ENCODE results near the gene PLEKHG3.

The PLEKHG3 gene

DNA sequence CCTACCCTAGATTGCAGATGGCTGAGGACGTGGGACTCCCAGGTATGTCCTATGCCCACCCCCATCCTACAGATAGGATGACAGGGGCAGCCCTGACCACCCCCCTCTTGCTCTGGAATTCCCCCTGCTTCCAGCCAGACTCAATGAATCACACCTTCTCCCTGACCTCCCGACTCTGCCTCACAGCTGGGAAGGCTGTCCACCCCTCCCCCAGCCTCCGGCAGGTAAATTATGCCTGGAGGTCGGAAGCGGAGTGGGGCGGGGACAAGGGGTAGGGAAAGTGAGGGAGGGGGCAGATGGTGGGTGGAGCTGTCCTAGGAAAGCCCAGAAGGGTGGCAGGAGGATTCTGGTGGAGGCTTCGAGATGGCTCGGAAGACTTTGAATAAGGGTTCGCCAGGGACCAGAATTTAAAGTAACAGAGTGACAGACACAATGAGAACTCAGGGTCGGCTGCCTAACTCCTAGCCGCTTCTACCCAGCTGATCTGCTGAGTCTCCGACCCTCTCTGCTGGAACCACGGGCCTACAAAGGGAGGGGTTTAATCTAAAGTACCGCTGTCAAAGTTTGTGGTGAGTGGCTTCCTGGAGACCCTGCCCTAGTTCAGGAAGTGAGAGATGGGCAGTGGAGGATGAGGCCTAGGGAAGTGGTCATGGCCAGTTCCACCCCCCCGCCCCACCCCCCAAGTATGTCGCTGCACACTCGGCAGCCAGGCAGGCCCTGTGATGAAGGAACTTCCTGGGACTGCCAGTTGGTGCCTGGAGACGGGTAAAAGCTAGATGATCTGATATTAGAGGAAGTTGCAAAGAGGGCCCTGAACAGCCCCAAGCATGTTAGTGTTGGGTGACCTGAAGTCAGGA, 4.2 kb downstream of the PLEKHG3 start:
- DNase-seq = peak; percentile 30

DNA sequence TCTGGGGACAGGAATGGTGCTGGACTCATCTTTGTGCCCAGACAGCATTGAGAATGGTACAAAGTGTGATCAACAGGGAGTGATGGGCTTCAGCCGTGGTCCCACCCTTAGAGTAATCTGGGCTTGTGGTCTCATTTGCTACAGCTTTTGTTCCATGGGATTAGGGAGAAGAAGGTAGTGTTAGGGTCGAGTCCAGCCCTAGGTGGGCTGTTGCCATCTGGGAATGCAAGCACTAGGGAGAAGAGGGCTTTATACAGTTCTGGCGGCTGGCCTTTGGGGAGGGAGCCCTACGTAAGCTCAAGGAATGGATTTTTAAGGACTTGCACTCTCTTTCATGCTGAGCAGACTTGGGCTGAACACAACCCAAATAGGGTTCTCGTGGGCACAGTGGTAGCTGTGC, 4.9 kb downstream of the PLEKHG3 start:
- no peak for DNase-seq

DNA sequence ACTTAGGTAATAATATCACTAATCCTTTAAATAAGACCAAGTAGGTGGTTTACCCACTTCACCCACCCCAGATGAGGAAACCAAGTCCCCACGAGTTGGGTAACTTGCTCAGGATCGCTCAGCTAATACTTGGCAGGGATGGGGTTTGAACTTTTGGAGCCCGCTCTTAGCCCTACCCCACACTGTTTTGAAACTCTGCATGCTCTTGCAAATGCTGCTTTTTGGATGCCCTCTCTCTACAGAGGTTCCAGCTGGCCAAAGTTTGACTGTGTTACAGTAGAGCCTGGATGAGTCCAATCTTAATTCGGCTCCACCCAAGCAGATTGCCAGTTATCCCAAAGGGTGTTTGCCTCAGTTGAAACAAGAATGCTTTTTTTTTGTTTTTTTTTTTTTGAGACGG, 6.8 kb downstream of the PLEKHG3 start:
- no peak for DNase-seq

DNA sequence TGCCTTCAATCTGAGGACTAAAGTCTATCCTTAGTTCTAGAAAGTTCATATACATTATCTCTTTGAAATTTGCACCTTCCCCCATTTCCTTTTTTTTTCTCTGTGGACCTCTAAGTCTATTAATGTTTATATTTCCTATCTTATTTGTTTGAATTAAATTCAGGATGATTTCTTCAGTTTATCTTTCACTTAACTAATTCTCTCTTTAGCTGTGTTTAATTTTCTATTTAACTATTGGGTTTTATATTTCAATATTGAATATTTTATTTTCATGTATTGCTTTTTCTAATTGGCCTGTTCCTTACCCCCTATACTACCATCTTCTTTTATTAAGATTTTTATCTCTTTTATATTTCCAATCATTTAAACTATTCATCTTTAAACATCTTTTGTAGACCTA, 9.5 kb downstream of the PLEKHG3 start:
- DNase-seq = no peak

DNA sequence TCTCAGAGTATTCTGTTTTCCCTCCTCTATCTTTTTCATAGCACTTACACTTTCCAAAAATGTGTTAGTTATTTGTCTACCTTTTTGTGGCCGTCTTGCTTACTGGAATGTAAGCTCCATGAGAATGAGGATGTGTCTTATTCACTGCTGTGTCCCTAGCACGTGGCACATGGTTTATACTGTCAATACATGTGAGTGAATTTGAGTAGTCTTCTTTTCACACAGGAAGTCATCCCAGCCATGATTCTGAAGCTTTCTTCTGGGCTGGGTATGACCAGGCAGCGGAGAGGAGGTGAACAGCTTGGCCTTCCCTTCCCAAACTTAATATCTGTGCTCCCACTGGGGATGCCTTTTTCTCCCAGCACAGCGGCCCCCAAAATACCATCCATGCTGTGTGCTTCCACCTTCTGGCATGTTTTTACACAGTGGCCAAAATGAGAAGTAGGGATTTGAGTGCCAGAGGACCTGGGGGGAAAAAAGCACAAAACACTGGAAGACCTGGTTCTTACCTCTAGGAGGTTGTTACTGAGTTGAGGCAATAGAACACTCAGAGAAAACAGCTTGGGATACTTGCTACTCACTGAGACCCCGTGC, 10.3 kb downstream of the PLEKHG3 start:
- DNase-seq = no peak

DNA sequence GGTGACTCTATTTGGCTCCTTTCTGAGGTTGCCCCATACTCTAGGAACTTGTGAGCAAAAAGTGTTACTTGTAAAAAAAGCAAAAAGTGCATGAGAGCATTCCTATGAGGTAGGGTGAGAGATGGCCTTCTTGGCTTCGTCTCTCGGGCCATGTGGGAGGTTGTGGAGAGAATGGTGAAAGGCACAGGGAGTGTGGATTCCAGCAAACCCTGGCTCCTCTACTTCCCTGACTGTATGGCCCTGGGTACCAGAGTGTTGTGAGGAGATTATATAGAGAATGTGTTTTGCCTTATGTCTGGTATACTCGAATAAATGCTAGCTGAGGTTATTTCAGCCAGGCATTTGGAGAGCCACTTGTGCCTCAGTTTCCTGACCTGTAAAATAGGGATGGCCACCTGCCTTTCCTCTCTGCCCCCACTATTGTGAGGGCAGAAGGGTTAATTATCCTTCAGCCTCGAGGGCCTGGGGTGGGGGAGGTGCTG, 11.0 kb downstream of the PLEKHG3 start:
- no peak for DNase-seq

DNA sequence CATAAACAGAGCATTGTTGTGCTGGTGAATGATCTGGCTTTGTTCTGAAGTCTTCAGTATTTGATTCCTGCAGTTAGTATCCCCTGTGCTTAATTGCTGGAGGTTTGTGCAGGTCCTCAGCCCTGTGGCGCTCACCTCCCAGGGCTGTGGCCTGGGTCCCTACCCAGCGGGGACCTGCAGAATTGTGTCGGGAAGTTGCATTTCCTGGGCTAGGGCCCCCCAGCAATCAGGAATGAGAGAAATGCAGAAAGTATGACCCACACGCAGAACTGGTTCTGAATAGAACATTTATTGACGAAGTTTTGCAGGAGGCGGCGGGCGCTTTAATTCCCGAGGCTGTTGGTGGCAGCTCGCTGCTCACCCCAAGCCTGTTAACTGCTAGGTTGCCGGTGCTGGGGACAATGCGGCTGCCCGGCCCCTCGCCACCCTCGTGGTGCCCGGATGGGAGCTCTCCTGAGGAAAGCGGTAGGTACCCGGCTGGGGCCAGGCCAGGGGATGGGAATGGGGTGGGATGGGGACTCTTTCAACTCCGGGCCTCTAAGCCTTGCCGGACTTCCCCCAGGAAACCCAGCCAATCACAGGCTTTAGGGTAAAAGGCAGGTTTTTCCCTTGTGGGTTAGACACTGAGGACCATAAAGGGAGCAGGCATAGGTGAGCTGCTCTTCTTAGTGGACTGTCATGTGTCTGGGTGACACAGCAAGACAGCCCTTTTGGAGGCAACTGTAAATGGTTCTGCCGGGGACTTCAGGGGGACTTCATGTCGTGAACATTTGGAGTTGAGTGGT, 11.6 kb downstream of the PLEKHG3 start:
- no peak for DNase-seq

DNA sequence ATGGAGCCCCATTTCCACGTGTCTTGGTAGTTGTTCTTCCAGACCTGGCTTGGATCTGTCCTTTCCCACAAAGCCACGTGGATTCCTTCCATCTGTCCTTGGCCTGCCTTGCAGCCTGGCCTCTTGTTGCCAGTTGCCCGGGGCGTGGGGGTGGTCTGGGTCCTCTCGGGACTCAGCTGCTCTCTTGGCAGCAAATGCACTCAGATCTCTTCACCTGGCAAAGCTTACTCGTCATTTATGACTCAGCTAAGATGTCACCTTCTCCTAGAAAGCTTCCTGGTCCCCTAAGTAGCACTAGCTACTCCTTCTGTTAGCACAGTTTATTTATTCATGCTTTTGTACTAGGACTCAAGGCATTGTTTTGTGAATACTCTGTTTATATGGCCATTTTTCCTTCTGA, 13.6 kb downstream of the PLEKHG3 start:
- no peak for DNase-seq

DNA sequence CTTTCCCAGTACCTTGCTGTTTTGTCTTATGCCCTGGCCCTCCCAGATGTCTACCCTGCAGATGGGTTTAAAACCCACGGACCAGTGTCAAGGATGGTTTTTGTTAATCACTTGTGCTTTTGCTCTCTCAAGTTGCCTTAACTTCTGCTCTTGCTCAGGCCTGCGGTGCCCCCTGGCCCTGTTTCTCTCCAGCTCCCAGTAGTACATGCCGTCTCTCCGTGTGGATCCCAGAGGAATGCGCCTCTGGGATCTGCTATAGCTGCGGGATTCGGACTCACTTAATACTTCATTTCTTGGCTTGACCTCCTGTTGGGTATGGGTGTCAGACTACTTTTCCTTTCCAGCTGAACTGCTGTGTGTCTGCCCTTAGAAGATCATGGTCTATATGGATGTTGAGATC, 14.5 kb downstream of the PLEKHG3 start:
- DNase-seq = no peak

DNA sequence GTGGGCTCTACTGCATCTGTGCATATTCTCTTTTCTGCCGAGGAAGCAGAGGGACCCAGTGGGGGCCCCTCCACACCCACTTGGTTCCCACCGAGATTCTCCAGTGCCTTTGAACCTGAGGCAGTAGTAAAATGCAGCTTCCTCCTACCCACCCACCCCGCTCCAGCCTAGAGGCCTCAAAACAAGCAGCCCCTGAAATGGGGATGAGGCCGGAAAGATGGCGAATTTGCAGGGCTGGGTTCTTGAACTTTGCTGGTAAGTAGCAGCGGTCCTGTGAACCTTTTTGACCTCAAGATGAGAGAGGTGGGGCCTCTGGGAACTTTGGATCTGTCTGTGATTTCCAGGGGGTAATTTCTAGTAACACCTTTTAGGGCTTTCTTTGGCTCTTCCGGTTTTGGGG, 15.4 kb downstream of the PLEKHG3 start:
- no peak for DNase-seq

DNA sequence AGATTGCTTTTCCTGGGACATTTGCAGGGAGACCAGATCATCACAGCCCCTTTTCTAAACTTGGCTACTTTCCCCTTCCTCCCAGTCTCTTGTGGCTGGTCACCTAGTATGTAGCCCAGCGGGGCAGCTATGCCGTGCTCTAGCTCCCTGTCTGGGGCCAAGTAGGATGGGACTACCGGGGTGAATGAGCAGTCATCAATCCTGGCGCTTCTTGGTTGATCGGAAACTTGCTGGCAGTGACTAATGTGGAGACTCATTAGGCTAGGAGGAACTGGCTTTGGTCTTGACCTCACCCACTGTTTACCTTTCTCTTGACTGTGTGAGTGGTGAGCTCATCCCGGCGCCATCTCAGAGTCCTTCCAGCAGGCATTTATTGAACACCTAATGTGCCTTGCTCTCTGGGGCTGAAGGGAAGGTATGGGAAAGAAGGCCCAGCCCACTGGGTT, 15.9 kb downstream of the PLEKHG3 start:
- DNase-seq = no peak

DNA sequence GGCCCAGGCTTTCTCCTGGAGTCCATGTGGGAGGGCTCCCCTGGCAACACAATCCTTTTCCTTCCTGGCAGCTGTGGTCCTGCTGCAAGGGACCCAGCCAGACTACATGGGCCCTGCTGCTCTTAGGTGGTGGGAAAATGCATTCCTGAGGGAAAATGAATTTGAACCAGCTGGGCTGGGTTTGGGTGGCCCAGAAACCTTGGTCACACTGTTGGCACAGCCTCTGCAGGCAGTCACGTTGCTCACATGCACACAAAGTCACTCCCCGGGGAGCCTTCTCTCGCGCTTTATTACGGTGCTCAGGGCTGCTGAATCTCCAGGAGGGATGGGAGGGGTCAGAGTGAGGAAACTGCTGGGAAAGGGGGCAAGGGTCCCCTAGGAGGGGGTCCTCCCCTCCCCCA, 17.2 kb downstream of the PLEKHG3 start:
- DNase-seq = no peak

DNA sequence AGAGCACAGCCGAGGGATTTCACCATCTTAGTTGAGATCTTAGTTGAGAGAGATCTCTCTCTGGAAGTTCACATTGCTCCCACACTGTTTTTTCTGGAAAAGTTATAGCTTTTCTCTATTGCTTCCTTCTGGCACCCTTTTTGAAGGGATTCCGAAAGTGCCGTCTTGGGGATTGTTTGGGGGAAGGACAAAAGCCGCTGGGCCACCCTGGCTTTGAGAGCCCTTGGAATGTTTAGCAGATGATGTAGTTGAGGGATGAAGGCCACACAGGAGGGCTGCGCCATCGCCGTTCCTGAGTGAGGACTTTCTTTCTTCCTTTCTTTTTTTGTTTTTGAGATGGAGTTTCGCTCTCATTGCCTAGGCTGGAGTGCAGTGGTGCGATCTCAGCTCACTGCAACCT, 17.7 kb downstream of the PLEKHG3 start:
- no peak for DNase-seq

DNA sequence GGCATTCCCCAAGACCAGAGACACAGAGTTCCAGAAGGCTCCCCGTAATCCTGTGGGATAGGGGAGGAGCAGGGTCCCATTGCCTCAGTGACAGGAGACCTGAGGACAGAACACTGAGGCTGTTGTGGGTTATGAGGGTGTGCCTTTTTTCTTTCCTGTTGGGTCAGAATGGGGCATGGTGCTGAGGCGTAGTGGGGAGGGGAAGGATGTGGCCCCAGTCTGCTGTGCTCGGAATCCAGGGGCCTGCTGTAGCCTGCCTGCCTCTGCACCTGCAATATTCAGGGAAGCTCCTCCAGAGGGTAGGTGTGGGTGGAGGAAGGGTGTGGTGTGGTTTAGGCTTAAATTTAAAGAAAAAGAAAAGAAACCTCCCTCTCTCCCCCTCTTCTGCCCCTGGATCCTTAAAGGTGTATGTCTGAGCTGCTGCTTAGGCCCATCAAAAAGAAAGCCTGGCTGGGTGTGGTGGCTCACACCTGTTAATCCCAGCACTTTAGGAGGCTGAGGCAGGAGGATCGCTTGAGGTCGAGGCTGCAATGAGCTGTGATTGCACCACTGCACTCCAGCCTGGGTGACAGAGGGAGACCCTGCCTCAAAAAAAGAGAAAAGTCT, 18.7 kb downstream of the PLEKHG3 start:
- DNase-seq = no peak

DNA sequence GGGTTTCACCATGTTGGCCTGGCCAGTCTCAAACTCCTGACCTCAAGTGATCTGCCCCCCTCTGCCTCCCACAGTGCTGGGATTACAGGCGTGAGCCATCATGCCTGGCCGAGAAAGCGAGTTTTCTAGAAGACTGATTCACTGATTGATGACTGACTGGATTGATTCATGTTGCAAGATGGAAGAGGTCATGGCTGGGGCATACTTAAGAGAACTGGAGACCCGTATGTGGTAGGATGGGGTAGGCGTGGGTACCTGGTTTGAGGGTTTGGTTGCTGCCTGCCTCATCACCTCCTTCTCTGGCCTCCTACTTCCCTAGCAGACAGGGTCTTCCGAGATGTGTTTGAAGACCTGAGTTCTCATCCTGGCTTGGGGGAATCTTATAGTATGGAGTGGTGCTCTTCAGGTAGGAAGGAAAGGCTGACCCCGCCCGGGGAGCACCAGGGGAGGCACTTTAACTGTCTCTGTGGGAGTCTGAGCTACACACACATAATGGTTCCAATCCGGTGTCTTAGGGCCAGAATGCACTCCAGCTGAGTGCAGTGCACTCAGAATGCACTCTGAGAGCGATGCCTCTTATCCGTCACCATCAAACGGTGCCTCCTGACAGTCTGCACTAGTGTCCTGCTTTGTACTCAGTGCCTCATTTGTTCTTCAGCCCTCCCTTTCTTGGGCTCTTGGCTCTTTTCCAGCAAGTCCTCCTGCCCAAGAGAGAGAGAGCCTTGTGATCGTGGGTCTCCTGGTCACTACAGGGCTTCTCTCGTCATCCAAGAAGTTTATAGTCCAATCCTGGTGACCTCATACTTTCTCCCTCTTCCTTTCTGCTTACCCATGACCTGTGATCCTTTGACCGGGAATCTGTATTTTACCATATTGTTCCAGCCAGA, 19.7 kb downstream of the PLEKHG3 start:
- no peak for DNase-seq

DNA sequence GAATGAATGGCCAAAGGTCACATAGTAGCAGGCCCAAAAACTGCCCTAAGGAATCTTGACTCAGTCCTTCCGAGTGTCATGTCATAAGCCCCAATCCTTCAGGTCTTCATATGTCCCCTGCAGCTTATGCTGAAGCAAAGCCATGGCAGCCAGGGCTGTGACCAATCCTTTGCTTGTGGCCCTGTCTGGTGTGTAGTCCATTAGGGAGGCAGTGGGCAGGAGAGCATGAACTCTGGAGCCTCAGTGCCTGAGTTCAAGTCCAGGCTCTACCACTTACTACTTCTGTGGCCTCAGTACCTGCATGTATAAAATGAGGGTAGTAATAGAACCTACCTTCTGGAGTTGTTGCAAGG, 20.3 kb downstream of the PLEKHG3 start:
- no peak for DNase-seq

DNA sequence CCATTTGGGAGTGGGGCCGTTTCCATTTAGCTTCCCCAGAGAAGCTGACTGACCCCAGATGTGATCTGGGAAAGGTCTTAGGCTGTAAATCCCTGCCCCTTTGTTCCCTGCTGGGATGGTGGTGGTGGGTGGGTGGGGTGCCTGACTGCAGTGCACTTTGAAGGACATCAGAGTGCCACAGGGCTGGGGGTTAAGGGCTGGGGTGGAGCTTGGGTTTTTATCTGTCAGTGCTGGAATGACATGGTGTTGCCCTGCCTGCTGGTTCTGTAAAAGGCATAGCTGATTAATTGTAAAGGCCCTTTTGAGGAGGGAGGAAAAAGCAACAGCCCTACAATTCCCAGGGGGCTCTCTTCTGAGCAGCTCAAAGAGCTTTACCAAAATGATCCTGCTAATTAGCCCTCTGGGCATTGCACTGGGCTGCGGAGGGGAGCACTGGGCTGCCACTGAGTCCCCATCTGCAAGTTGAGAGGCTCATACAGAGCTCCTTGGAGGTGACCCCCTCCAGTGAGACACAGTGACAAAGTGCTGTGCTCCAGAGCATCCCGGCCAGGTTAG, 21.1 kb downstream of the PLEKHG3 start:
- no peak for DNase-seq

DNA sequence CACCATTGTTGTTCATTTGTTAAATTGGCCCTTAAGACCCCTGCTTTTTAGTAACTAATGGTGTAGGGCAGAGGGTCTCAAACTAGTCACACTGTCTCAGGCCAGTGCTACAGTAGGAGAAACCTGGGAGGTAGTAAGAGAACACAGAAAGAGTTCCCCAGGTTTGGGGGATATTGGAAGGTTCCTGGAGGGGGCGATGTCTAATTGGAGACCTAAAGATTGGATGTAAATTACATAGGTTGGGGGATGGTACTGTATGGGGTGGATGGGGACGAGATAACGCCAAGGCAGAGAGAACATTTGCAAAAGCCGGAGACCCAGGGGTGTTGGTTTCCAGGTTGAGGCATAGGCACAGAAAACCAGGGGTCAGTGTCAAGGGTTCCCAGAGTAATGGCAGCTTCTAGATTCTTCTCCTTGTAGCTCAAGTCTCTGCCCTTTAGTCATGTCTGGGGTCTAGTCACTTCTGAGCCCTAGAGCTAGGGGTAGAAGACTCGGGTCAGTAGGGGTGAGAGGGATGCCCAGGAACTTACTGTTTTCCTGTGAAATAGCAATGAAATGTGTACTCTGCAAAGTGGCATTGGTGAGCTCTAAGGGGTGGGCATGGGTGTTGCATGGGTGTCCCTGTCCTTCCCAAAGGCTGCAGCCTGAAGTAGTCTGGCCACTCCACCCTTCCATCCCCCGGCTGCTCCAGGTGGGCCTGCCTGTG, 21.8 kb downstream of the PLEKHG3 start:
- no peak for DNase-seq

DNA sequence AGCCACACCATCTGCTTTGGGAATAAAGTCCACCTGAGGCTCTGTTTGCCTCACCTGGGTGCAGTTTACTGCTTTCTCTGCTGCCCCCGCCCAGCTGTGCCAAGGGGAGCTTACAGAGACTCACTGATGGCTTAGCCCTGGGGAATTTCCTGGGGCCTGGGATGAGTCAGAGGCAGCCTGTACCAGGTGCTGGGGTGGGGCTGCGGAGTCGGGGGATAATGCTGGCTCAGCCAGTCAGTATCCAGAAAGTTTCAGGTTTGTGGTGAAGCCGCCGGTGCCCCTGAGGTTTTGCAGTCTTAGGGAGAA, 22.3 kb downstream of the PLEKHG3 start:
- no peak for DNase-seq

DNA sequence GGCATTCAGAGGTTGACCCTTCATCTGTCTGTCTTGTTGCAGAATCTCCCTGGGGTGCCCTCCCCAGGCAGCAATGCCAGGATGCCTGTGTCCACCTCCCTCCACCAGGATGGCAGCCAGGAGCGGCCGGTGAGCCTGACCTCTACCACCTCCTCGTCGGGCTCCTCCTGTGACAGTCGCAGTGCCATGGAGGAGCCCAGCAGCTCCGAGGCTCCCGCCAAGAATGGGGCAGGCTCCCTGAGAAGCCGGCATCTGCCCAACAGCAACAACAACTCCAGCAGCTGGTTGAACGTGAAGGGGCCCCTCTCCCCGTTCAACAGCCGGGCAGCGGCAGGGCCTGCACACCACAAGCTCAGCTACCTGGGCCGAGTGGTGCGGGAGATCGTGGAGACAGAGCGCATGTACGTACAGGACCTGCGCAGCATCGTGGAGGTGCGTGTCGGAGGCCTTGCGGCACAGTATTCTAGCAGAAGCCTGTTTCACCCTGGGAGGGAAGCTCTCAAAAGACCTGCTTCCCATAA, 23.4 kb downstream of the PLEKHG3 start:
- DNase-seq = no peak

DNA sequence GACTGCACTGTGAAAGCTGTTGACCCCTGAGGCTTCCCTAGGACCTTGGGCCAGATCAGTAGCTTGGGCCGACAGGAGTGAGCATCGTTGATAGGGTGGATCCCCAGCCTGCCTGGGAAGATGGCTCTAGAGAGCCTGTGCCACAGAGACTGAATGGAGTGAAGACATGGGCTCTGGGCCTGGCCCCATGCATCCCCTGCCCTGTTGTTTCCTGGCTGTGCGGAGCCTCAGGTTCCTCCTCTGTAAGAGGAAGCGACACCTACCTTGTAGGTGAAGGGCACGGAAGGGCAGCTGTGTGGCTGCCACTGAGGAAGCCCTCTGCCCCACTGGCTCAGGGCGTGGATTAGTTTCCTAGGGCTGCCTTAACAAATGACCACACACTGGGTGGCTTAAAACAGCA, 23.9 kb downstream of the PLEKHG3 start:
- DNase-seq = no peak

All from SIG-M5 (cell line).